Right hindlimb (tissue), 1 donor: ENCODE results near the gene MXRA8.
"Not testable (repeated sequence)": the region's sequence is repeated elsewhere in the genome, so short reads cannot be mapped to it uniquely, and the experiment has no call there.

Experiments used
- DNase-seq: peaks from one replicate; pipeline ENCODE4 v3.0.0-alpha.2; 2018

Gene MXRA8

GRCh38 chr1:1358433-1359271 lies at the start of gene MXRA8:
Gene MXRA8 (minus strand): TSS chr1:1358555. CDS start chr1:1358504, 51 bp downstream.
- peak; percentile 95 for DNase-seq

- DNase-seq, result peak; percentile 41
These were observed 49.4 kb upstream of the MXRA8 start for GRCh38 chr1:1407636-1408318.

- peak; percentile 96 for DNase-seq
These were observed 48.7 kb upstream of the MXRA8 start, which contains the start of gene MRPL20 for GRCh38 chr1:1406821-1407635. Gene MRPL20 (minus strand): TSS chr1:1407293. CDS start chr1:1407217, 76 bp downstream.

- DNase-seq, result no peak
These were observed 47.9 kb upstream of the MXRA8 start for GRCh38 chr1:1406101-1406820.

GRCh38 chr1:1403653-1404052 lies 45.3 kb upstream of the MXRA8 start:
- no peak for DNase-seq

GRCh38 chr1:1402901-1403392 lies 44.6 kb upstream of the MXRA8 start:
- DNase-seq, result not testable (repeated sequence)

GRCh38 chr1:1402072-1402900 lies 43.9 kb upstream of the MXRA8 start:
- DNase-seq, result no peak

GRCh38 chr1:1401457-1402010 lies 43.2 kb upstream of the MXRA8 start:
- DNase-seq, result no peak

- DNase-seq, result no peak
These were observed 42.5 kb upstream of the MXRA8 start for GRCh38 chr1:1400576-1401456.

GRCh38 chr1:1399872-1400575 lies 41.7 kb upstream of the MXRA8 start:
- DNase-seq, result no peak

GRCh38 chr1:1399187-1399871 lies 41.0 kb upstream of the MXRA8 start, which contains the start of gene CCNL2:
Gene CCNL2 (minus strand): TSS chr1:1399335. CDS start chr1:1399306, 29 bp downstream.
- peak; percentile 98 for DNase-seq

GRCh38 chr1:1398677-1399186 lies 40.4 kb upstream of the MXRA8 start:
- no peak for DNase-seq

GRCh38 chr1:1397839-1398523 lies 39.6 kb upstream of the MXRA8 start:
- DNase-seq, result no peak

GRCh38 chr1:1395166-1395565 lies 36.8 kb upstream of the MXRA8 start:
- no peak for DNase-seq

GRCh38 chr1:1394116-1394515 lies 35.8 kb upstream of the MXRA8 start:
- no peak for DNase-seq

GRCh38 chr1:1393428-1393827 lies 35.1 kb upstream of the MXRA8 start:
- no peak for DNase-seq

GRCh38 chr1:1393014-1393413 lies 34.7 kb upstream of the MXRA8 start:
- DNase-seq, result no peak

- no peak for DNase-seq
These were observed 32.9 kb upstream of the MXRA8 start for GRCh38 chr1:1391225-1391624.
